Measurements from ENCODE around the gene RTN1. TPM values are rescaled to one million over a fixed set of nuclear protein-coding genes. Genes with fewer than 3 reads are reported as not detected.

Gene RTN1
- total RNA-seq, 4 donors from 2014 or later = 5.0 to 7.0 (median 5.7) TPM

DNA sequence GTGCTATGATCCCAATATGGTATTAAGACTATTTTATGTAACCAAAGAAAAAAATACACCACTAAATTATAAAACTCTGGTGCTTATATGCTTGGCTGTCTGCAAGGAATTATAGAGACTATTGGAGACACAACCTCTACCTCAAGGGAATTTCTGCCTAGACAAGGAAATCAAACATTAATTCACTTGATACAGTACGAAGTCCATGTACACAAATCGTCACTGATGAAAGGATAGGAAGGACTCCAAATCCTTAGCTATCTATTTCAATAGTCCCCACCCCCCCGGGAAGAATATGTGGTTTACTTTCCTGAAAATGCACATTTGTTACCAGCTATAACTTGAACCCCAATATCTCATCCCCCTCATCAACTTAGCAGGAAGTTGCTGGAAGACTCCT, 21.9 kb downstream of the RTN1 start:
- no peak for DNase-seq
- Histone ChIP-seq H3K9me3 (no peaks in the 10 kb centered on the region), H3K36me3 (no peaks in the 10 kb centered on the region), H3K4me3 (no peak overlapping the region), H3K27ac (no peak overlapping the region), H3K27me3 (no peaks in the 10 kb centered on the region), H3K4me1 (no peaks in the 10 kb centered on the region)
- TF ChIP-seq POLR2A (IDR thresholded peaks at IDR 0.05) = no peak
- no peak for TF ChIP-seq CTCF (IDR thresholded peaks at IDR 0.05)

DNA sequence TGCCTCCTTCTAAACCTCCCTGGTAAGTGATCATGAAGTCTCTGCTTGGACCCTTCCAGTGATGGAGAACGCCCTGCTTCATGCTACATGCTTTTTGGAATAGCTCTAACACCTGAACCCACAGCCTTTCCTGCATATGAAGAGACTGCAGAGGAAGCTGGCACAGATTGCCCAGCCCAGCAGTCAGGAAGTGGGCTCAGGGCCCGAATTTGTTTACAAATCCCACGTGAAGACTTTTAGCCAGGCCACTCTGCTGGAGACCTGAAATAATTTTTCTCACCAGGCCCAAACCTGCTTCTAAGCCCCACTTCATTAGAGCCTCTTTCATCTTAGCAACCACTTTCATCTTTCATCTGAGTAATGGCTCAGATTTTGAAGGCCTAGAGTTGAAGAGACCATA, 22.9 kb downstream of the RTN1 start:
- DNase-seq = no peak
- no peak for TF ChIP-seq POLR2A (IDR thresholded peaks at IDR 0.05)
- TF ChIP-seq CTCF (IDR thresholded peaks at IDR 0.05) = no peak
- no peaks in the 10 kb centered on the region for H3K27me3 ChIP-seq

GRCh38 chr14:59846595-59846994, 24.0 kb downstream of the RTN1 start:
- no peak for TF ChIP-seq CTCF (IDR thresholded peaks at IDR 0.05)
- TF ChIP-seq POLR2A (IDR thresholded peaks at IDR 0.05) = no peak
- Histone ChIP-seq H3K27me3 (no peaks in the 10 kb centered on the region), H3K27ac (no peak overlapping the region), H3K9me3 (no peaks in the 10 kb centered on the region), H3K4me1 (no peaks in the 10 kb centered on the region), H3K4me3 (no peak overlapping the region), H3K36me3 (no peaks in the 10 kb centered on the region)
- DNase-seq = no peak

More for the DNA sequence above, 22.9 kb downstream of the RTN1 start:
- Histone ChIP-seq H3K4me3 (no peak overlapping the region), H3K27ac (no peak overlapping the region), H3K4me1 (no peaks in the 10 kb centered on the region), H3K9me3 (no peaks in the 10 kb centered on the region), H3K36me3 (no peaks in the 10 kb centered on the region)

DNA sequence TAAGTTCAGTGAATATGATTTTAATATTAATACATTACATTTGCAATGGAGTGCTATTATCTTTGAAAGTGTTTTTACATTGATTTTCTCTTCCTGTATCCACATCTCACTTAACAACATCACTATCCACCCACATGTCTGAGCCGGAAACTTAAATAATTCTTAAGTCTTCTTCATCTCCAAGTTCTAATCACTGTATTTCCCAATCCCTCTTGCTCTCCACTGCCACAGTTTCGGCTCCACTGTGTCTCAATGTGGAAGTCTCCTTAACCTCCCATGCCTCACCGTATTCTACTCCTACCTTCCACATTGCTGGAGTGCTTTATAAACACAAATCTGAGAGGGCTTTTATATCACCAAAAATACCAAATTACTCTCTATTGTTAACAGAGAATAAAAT, 25.3 kb downstream of the RTN1 start:
- no peak for DNase-seq
- Histone ChIP-seq H3K4me3 (no peak overlapping the region), H3K36me3 (no peaks in the 10 kb centered on the region), H3K9me3 (no peaks in the 10 kb centered on the region), H3K4me1 (no peaks in the 10 kb centered on the region), H3K27me3 (no peaks in the 10 kb centered on the region), H3K27ac (no peak overlapping the region)
- no peak for TF ChIP-seq CTCF (IDR thresholded peaks at IDR 0.05)
- no peak for TF ChIP-seq POLR2A (IDR thresholded peaks at IDR 0.05)

GRCh38 chr14:59844186-59844812, 26.3 kb downstream of the RTN1 start:
- Histone ChIP-seq H3K4me1 (no peaks in the 10 kb centered on the region), H3K9me3 (no peaks in the 10 kb centered on the region), H3K36me3 (no peaks in the 10 kb centered on the region), H3K4me3 (no peak overlapping the region), H3K27ac (no peak overlapping the region), H3K27me3 (no peaks in the 10 kb centered on the region)
- TF ChIP-seq CTCF (IDR thresholded peaks at IDR 0.05) (no peak), POLR2A (IDR thresholded peaks at IDR 0.05) (no peak)
- no peak for DNase-seq

- Histone ChIP-seq H3K27me3 (no peaks in the 10 kb centered on the region), H3K9me3 (no peaks in the 10 kb centered on the region), H3K27ac (no peak overlapping the region), H3K4me1 (no peaks in the 10 kb centered on the region), H3K4me3 (no peak overlapping the region), H3K36me3 (no peaks in the 10 kb centered on the region)
- no peak for DNase-seq
- no peak for TF ChIP-seq CTCF (IDR thresholded peaks at IDR 0.05)
Observed at GRCh38 chr14:59836116-59836515, 34.5 kb downstream of the RTN1 start.

All from Peyer's patch (tissue), 4 donors.